ENCODE results near the gene CNTN4. TPM values are rescaled to one million over a fixed set of nuclear protein-coding genes. Genes with fewer than 3 reads are reported as not detected.
A peak's percentile ranks its signal among the peaks of the same experiment; 100 is the strongest.

CNTN4 gene
- total and polyA plus RNA-seq, 4 donors = 1.5 to 30.7 (median 5.7) TPM

GRCh38 chr3:2950159-2950558 is 851.5 kb downstream of the CNTN4 start:
- TF ChIP-seq CTCF (IDR thresholded peaks at IDR 0.05; ENCODE audit: control extremely low read depth, extremely low read depth) = no peak
- H3K4me1 ChIP-seq (ENCODE audit: control insufficient read depth in 5 of 5, insufficient read depth in 5 of 5, low read length in 5 of 5) = no peaks in the 10 kb centered on the region
- H3K9ac ChIP-seq (ENCODE audit: insufficient read depth in 1 of 2, low read length in 2 of 2) = no peak overlapping the region
- H3K9me3 ChIP-seq (ENCODE audit: control insufficient read depth in 4 of 4, insufficient read depth in 3 of 4, low read length in 3 of 4) = no peaks in the 10 kb centered on the region
- H3K4me3 ChIP-seq = no peak overlapping the region
- H3K27me3 ChIP-seq (ENCODE audit: control insufficient read depth in 3 of 3, insufficient read depth in 3 of 3, low read length in 2 of 3) = no peaks in the 10 kb centered on the region
- no peaks in the 10 kb centered on the region for H3K36me3 ChIP-seq (ENCODE audit: control insufficient read depth in 4 of 4, insufficient read depth in 4 of 4, low read length in 4 of 4)
- no peak for DNase-seq
- no peak for ATAC-seq (ENCODE audit: insufficient read depth, low FRiP score)
- H3K27ac ChIP-seq (ENCODE audit: low read depth in 1 of 2, low read length in 1 of 2) = no peak overlapping the region
- WGBS, 2 donors = 79 to 84% methylated on average over 2 of the region's 2 CpGs

GRCh38 chr3:2957115-2957514 is 858.4 kb downstream of the CNTN4 start:
- Histone ChIP-seq H3K36me3 (ENCODE audit: control insufficient read depth in 4 of 4, insufficient read depth in 4 of 4, low read length in 4 of 4) (no peaks in the 10 kb centered on the region), H3K27ac (ENCODE audit: low read depth in 1 of 2, low read length in 1 of 2) (no peak overlapping the region), H3K4me3 (no peak overlapping the region), H3K9me3 (ENCODE audit: control insufficient read depth in 4 of 4, insufficient read depth in 3 of 4, low read length in 3 of 4) (no peaks in the 10 kb centered on the region), H3K9ac (ENCODE audit: insufficient read depth in 1 of 2, low read length in 2 of 2) (no peak overlapping the region), H3K27me3 (ENCODE audit: control insufficient read depth in 3 of 3, insufficient read depth in 3 of 3, low read length in 2 of 3) (no peaks in the 10 kb centered on the region), H3K4me1 (ENCODE audit: control insufficient read depth in 5 of 5, insufficient read depth in 5 of 5, low read length in 5 of 5) (peaks cover 0 to 5% (median under 1%) of the 10 kb centered on the region in 5 donors)
- no peak for TF ChIP-seq CTCF (IDR thresholded peaks at IDR 0.05; ENCODE audit: control extremely low read depth, extremely low read depth)
- no peak for DNase-seq
- WGBS, 2 donors = 86 to 96% methylated on average over 3 of the region's 3 CpGs
- no peak for ATAC-seq (ENCODE audit: insufficient read depth, low FRiP score)

GRCh38 chr3:2958551-2958950 is 859.9 kb downstream of the CNTN4 start:
- peaks cover 0 to 7% (median 3%) of the 10 kb centered on the region in 5 donors for H3K4me1 ChIP-seq (ENCODE audit: control insufficient read depth in 5 of 5, insufficient read depth in 5 of 5, low read length in 5 of 5)
- no peak overlapping the region for H3K4me3 ChIP-seq
- DNase-seq = peak; percentile 34 to 73 (median 64)
- no peaks in the 10 kb centered on the region for H3K9me3 ChIP-seq (ENCODE audit: control insufficient read depth in 4 of 4, insufficient read depth in 3 of 4, low read length in 3 of 4)
- no peaks in the 10 kb centered on the region for H3K27me3 ChIP-seq (ENCODE audit: control insufficient read depth in 3 of 3, insufficient read depth in 3 of 3, low read length in 2 of 3)
- WGBS, 2 donors = 18 to 46% methylated on average over 1 of the region's 1 CpG
- TF ChIP-seq CTCF (IDR thresholded peaks at IDR 0.05; ENCODE audit: control extremely low read depth, extremely low read depth) = no peak
- H3K9ac ChIP-seq (ENCODE audit: insufficient read depth in 1 of 2, low read length in 2 of 2) = no peak overlapping the region
- H3K27ac ChIP-seq (ENCODE audit: low read depth in 1 of 2, low read length in 1 of 2) = no peak overlapping the region
- H3K36me3 ChIP-seq (ENCODE audit: control insufficient read depth in 4 of 4, insufficient read depth in 4 of 4, low read length in 4 of 4) = no peaks in the 10 kb centered on the region
- peak; percentile 80 for ATAC-seq (ENCODE audit: insufficient read depth, low FRiP score)

GRCh38 chr3:2961576-2961975 is 862.9 kb downstream of the CNTN4 start:
- no peak for DNase-seq
- Histone ChIP-seq H3K27me3 (ENCODE audit: control insufficient read depth in 3 of 3, insufficient read depth in 3 of 3, low read length in 2 of 3) (no peaks in the 10 kb centered on the region), H3K9ac (ENCODE audit: insufficient read depth in 1 of 2, low read length in 2 of 2) (no peak overlapping the region), H3K4me3 (no peak overlapping the region), H3K36me3 (ENCODE audit: control insufficient read depth in 4 of 4, insufficient read depth in 4 of 4, low read length in 4 of 4) (no peaks in the 10 kb centered on the region), H3K27ac (ENCODE audit: low read depth in 1 of 2, low read length in 1 of 2) (no peak overlapping the region), H3K9me3 (ENCODE audit: control insufficient read depth in 4 of 4, insufficient read depth in 3 of 4, low read length in 3 of 4) (peaks cover 0 to 2% (median 0%) of the 10 kb centered on the region in 4 donors), H3K4me1 (ENCODE audit: control insufficient read depth in 5 of 5, insufficient read depth in 5 of 5, low read length in 5 of 5) (peaks cover 0 to 7% (median 3%) of the 10 kb centered on the region in 5 donors)
- TF ChIP-seq CTCF (IDR thresholded peaks at IDR 0.05; ENCODE audit: control extremely low read depth, extremely low read depth) = no peak
- ATAC-seq (ENCODE audit: insufficient read depth, low FRiP score) = no peak
- WGBS, 2 donors = 78 to 100% methylated on average over 1 of the region's 1 CpG
